ENCODE results near the gene GALNTL6.

Gene GALNTL6

DNA sequence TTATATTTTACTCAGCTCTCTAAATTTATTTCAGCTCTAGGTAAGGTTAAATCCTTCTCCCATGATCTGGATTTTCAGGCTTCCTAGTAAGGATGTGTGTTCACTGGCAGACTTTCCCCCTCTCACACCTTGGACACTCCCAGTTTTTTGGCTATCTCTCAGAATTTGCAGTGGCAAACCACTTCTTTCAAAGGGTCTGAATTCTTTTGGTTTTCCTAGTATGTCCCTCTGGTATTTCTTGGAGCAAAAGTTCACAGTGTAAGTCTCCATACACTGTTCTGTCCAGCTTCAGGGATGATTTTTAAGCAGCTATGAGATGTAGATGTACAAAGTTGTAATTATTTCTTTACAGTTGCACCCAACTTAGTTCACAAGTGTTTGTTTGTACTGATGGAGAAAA lies 701.6 kb downstream of the GALNTL6 start:
- Histone ChIP-seq H3K4me1 (ENCODE audit: control insufficient read depth, insufficient read depth, low read length) (no peaks in the 10 kb centered on the region), H3K4me3 (ENCODE audit: low read length) (no peak overlapping the region), H3K36me3 (ENCODE audit: insufficient read depth, low read length) (no peaks in the 10 kb centered on the region), H3K9ac (ENCODE audit: low read depth, low read length) (no peak overlapping the region), H3K9me3 (replicated peaks; ENCODE audit: low read length) (no peaks in the 10 kb centered on the region), H3K4me2 (ENCODE audit: low read length) (no peak overlapping the region), H3K27me3 (ENCODE audit: control insufficient read depth, insufficient read depth, low read length) (no peaks in the 10 kb centered on the region)

DNA sequence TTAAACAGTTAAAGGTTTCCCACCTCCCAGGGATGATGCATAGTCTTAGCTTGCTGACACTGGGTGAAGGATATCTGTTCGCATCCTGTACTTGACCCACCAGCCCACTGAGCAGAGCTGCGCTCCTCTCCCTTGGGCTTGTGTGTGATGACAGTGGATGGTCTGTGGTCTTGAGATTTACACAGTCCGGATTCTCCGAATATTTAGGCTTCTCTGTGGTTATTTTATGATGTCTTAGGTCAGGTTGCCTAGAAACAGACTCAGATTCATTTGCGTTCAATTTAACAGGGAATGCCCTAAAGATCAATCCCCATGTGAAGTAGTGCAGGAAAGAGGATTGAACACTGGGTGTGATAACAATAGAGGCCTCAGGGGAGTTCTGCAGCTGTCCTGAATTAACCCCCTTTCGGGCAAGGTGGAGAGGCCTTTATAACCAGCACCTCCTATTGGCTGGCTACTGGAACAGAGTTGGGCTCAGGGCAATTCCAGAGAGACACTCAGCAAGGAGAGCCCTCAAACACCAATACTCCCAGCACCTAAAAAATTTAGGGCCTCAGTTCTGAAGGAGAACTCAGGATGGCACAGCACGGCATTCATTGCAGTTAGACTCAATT lies 702.2 kb downstream of the GALNTL6 start:
- Histone ChIP-seq H3K27me3 (ENCODE audit: control insufficient read depth, insufficient read depth, low read length) (no peaks in the 10 kb centered on the region), H3K4me2 (ENCODE audit: low read length) (no peak overlapping the region), H3K9me3 (replicated peaks; ENCODE audit: low read length) (no peaks in the 10 kb centered on the region), H3K9ac (ENCODE audit: low read depth, low read length) (no peak overlapping the region), H3K36me3 (ENCODE audit: insufficient read depth, low read length) (no peaks in the 10 kb centered on the region), H3K4me1 (ENCODE audit: control insufficient read depth, insufficient read depth, low read length) (no peaks in the 10 kb centered on the region), H3K4me3 (ENCODE audit: low read length) (no peak overlapping the region)

GRCh38 chr4:172517391-172517790 lies 704.2 kb downstream of the GALNTL6 start:
- H3K27me3 ChIP-seq (ENCODE audit: control insufficient read depth, insufficient read depth, low read length), result no peaks in the 10 kb centered on the region
- H3K9me3 ChIP-seq (replicated peaks; ENCODE audit: low read length), result no peaks in the 10 kb centered on the region
- H3K4me3 ChIP-seq (ENCODE audit: low read length), result no peak overlapping the region
- H3K9ac ChIP-seq (ENCODE audit: low read depth, low read length), result no peak overlapping the region
- no peak overlapping the region for H3K4me2 ChIP-seq (ENCODE audit: low read length)
- no peaks in the 10 kb centered on the region for H3K36me3 ChIP-seq (ENCODE audit: insufficient read depth, low read length)
- H3K4me1 ChIP-seq (ENCODE audit: control insufficient read depth, insufficient read depth, low read length), result no peaks in the 10 kb centered on the region

- no peak overlapping the region for H3K4me3 ChIP-seq (ENCODE audit: low read length)
- H3K36me3 ChIP-seq (ENCODE audit: insufficient read depth, low read length), result no peaks in the 10 kb centered on the region
- H3K9ac ChIP-seq (ENCODE audit: low read depth, low read length), result no peak overlapping the region
- H3K4me1 ChIP-seq (ENCODE audit: control insufficient read depth, insufficient read depth, low read length), result no peaks in the 10 kb centered on the region
- H3K9me3 ChIP-seq (replicated peaks; ENCODE audit: low read length), result no peaks in the 10 kb centered on the region
- no peaks in the 10 kb centered on the region for H3K27me3 ChIP-seq (ENCODE audit: control insufficient read depth, insufficient read depth, low read length)
- no peak overlapping the region for H3K4me2 ChIP-seq (ENCODE audit: low read length)
Measured at GRCh38 chr4:172521248-172521647, 708.0 kb downstream of the GALNTL6 start.

DNA sequence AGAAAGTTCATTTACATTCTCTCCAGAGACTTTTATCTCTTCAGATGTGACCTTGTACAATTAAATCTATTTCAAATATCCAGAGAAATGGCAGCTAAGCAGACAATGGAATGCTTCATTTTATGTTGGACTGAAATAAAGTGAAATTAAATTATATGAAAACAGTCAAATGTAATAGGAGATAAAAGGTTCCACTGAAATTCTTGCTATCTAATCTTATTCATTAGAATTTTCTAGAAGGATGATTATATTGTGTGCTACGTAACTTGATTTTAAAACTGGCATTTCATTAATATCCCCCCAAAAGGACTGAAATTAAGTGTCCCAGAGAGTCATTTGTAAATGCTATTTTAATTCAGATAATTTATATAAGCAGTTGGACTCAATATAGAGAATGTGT lies 708.5 kb downstream of the GALNTL6 start:
- H3K27me3 ChIP-seq (ENCODE audit: control insufficient read depth, insufficient read depth, low read length), result no peaks in the 10 kb centered on the region
- no peak overlapping the region for H3K4me2 ChIP-seq (ENCODE audit: low read length)
- H3K4me1 ChIP-seq (ENCODE audit: control insufficient read depth, insufficient read depth, low read length), result no peaks in the 10 kb centered on the region
- H3K36me3 ChIP-seq (ENCODE audit: insufficient read depth, low read length), result no peaks in the 10 kb centered on the region
- H3K9ac ChIP-seq (ENCODE audit: low read depth, low read length), result no peak overlapping the region
- no peaks in the 10 kb centered on the region for H3K9me3 ChIP-seq (replicated peaks; ENCODE audit: low read length)
- no peak overlapping the region for H3K4me3 ChIP-seq (ENCODE audit: low read length)

- no peaks in the 10 kb centered on the region for H3K9me3 ChIP-seq (replicated peaks; ENCODE audit: low read length)
- H3K4me1 ChIP-seq (ENCODE audit: control insufficient read depth, insufficient read depth, low read length), result no peaks in the 10 kb centered on the region
- no peaks in the 10 kb centered on the region for H3K36me3 ChIP-seq (ENCODE audit: insufficient read depth, low read length)
- H3K4me2 ChIP-seq (ENCODE audit: low read length), result no peak overlapping the region
- H3K27me3 ChIP-seq (ENCODE audit: control insufficient read depth, insufficient read depth, low read length), result no peaks in the 10 kb centered on the region
- H3K9ac ChIP-seq (ENCODE audit: low read depth, low read length), result no peak overlapping the region
- no peak overlapping the region for H3K4me3 ChIP-seq (ENCODE audit: low read length)
Measured at GRCh38 chr4:172543249-172543648, 730.0 kb downstream of the GALNTL6 start.

DNA sequence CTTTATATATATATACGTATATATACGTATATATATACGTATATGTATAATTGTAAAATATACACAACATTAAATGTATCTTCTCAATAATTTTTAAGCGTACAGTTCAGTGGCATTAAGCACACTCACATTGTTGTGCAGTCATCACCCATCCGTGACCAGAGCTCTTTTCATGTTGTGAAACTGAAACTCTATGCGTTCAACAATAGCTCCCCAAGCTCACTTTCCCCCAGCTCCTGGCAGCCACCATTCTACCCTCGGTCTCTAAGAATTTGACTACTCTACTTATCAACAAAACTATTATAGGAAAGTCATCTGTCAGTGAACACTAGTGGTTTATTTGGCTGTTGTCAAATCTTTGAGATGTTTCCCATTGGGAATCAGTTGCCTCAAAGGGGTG lies 733.6 kb downstream of the GALNTL6 start:
- Histone ChIP-seq H3K36me3 (ENCODE audit: insufficient read depth, low read length) (no peaks in the 10 kb centered on the region), H3K4me1 (ENCODE audit: control insufficient read depth, insufficient read depth, low read length) (no peaks in the 10 kb centered on the region), H3K4me2 (ENCODE audit: low read length) (no peak overlapping the region), H3K27me3 (ENCODE audit: control insufficient read depth, insufficient read depth, low read length) (no peaks in the 10 kb centered on the region), H3K9me3 (replicated peaks; ENCODE audit: low read length) (no peaks in the 10 kb centered on the region), H3K4me3 (ENCODE audit: low read length) (no peak overlapping the region), H3K9ac (ENCODE audit: low read depth, low read length) (no peak overlapping the region)

- H3K4me2 ChIP-seq (ENCODE audit: low read length), result no peak overlapping the region
- H3K9me3 ChIP-seq (replicated peaks; ENCODE audit: low read length), result no peaks in the 10 kb centered on the region
- no peak overlapping the region for H3K4me3 ChIP-seq (ENCODE audit: low read length)
- no peaks in the 10 kb centered on the region for H3K36me3 ChIP-seq (ENCODE audit: insufficient read depth, low read length)
- H3K9ac ChIP-seq (ENCODE audit: low read depth, low read length), result no peak overlapping the region
- H3K4me1 ChIP-seq (ENCODE audit: control insufficient read depth, insufficient read depth, low read length), result no peaks in the 10 kb centered on the region
- no peaks in the 10 kb centered on the region for H3K27me3 ChIP-seq (ENCODE audit: control insufficient read depth, insufficient read depth, low read length)
Measured at GRCh38 chr4:172547724-172548123, 734.5 kb downstream of the GALNTL6 start.

DNA sequence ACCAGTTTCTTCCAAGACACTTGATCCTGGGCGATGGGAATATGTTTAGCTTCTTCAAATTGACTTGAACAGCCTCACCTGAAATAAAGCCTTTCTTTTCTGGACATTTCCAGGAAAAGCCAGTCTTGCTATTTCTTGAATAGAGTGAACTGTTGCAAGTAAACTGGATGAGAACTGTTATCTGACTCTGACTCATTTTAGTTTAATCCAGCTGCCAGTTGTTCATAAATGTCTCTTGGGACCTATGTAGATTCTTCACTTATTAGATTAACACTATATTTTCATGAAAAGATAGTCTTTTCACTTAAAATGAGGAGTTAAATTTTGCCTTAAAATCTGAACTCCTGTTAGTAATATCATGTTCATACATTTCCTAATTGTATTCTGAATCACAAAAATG lies 740.0 kb downstream of the GALNTL6 start:
- Histone ChIP-seq H3K27me3 (ENCODE audit: control insufficient read depth, insufficient read depth, low read length) (no peaks in the 10 kb centered on the region), H3K4me2 (ENCODE audit: low read length) (no peak overlapping the region), H3K4me1 (ENCODE audit: control insufficient read depth, insufficient read depth, low read length) (no peaks in the 10 kb centered on the region), H3K4me3 (ENCODE audit: low read length) (no peak overlapping the region), H3K9me3 (replicated peaks; ENCODE audit: low read length) (no peaks in the 10 kb centered on the region), H3K9ac (ENCODE audit: low read depth, low read length) (no peak overlapping the region), H3K36me3 (ENCODE audit: insufficient read depth, low read length) (no peaks in the 10 kb centered on the region)

- Histone ChIP-seq H3K9me3 (replicated peaks; ENCODE audit: low read length) (no peaks in the 10 kb centered on the region), H3K4me3 (ENCODE audit: low read length) (no peak overlapping the region), H3K36me3 (ENCODE audit: insufficient read depth, low read length) (no peaks in the 10 kb centered on the region), H3K4me2 (ENCODE audit: low read length) (no peak overlapping the region), H3K27me3 (ENCODE audit: control insufficient read depth, insufficient read depth, low read length) (no peaks in the 10 kb centered on the region), H3K4me1 (ENCODE audit: control insufficient read depth, insufficient read depth, low read length) (no peaks in the 10 kb centered on the region), H3K9ac (ENCODE audit: low read depth, low read length) (no peak overlapping the region)
Measured at GRCh38 chr4:172554588-172554987, 741.4 kb downstream of the GALNTL6 start.

GRCh38 chr4:172555725-172556124 lies 742.5 kb downstream of the GALNTL6 start:
- H3K4me2 ChIP-seq (ENCODE audit: low read length), result no peak overlapping the region
- H3K9ac ChIP-seq (ENCODE audit: low read depth, low read length), result no peak overlapping the region
- no peaks in the 10 kb centered on the region for H3K27me3 ChIP-seq (ENCODE audit: control insufficient read depth, insufficient read depth, low read length)

DNA sequence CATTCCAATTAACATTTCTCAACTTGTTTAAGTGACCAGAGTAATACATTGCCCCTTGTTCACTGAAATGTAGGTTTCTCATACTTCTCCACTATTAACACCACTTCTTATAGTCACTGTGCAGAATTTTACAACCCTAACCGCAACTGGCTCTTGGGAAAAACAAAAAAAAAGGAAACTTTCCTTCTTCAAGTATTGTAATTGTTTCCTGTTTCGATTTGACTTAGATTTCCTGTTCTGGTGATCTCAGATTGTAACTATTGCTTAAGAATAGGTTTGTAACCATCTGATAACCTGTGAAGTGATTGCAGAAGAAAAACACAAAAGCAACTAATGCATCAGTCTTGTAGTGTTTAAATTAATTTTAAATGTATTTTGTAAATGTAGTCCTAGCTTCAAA lies 760.7 kb downstream of the GALNTL6 start:
- Histone ChIP-seq H3K9ac (ENCODE audit: low read depth, low read length) (no peak overlapping the region), H3K4me3 (ENCODE audit: low read length) (no peak overlapping the region), H3K9me3 (replicated peaks; ENCODE audit: low read length) (no peaks in the 10 kb centered on the region), H3K4me1 (ENCODE audit: control insufficient read depth, insufficient read depth, low read length) (no peaks in the 10 kb centered on the region), H3K4me2 (ENCODE audit: low read length) (no peak overlapping the region), H3K27me3 (ENCODE audit: control insufficient read depth, insufficient read depth, low read length) (no peaks in the 10 kb centered on the region), H3K36me3 (ENCODE audit: insufficient read depth, low read length) (no peaks in the 10 kb centered on the region)

More at GRCh38 chr4:172555725-172556124, 742.5 kb downstream of the GALNTL6 start:
- no peak overlapping the region for H3K4me3 ChIP-seq (ENCODE audit: low read length)
- no peaks in the 10 kb centered on the region for H3K9me3 ChIP-seq (replicated peaks; ENCODE audit: low read length)
- no peaks in the 10 kb centered on the region for H3K4me1 ChIP-seq (ENCODE audit: control insufficient read depth, insufficient read depth, low read length)
- H3K36me3 ChIP-seq (ENCODE audit: insufficient read depth, low read length), result no peaks in the 10 kb centered on the region

All from skeletal muscle satellite cell (primary cell).